GM18907 (cell line): ENCODE data around the gene RHOD.

Source experiments
- ATAC-seq: cut with Tn5 transposase; IDR thresholded peaks from one replicate; pipeline ENCODE4 v1.9.1; 2021; ENCODE audit warnings: mild to moderate bottlenecking, moderate library complexity; ENCODE audit not compliant: unreplicated experiment

The RHOD gene, protein sequence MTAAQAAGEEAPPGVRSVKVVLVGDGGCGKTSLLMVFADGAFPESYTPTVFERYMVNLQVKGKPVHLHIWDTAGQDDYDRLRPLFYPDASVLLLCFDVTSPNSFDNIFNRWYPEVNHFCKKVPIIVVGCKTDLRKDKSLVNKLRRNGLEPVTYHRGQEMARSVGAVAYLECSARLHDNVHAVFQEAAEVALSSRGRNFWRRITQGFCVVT

DNA sequence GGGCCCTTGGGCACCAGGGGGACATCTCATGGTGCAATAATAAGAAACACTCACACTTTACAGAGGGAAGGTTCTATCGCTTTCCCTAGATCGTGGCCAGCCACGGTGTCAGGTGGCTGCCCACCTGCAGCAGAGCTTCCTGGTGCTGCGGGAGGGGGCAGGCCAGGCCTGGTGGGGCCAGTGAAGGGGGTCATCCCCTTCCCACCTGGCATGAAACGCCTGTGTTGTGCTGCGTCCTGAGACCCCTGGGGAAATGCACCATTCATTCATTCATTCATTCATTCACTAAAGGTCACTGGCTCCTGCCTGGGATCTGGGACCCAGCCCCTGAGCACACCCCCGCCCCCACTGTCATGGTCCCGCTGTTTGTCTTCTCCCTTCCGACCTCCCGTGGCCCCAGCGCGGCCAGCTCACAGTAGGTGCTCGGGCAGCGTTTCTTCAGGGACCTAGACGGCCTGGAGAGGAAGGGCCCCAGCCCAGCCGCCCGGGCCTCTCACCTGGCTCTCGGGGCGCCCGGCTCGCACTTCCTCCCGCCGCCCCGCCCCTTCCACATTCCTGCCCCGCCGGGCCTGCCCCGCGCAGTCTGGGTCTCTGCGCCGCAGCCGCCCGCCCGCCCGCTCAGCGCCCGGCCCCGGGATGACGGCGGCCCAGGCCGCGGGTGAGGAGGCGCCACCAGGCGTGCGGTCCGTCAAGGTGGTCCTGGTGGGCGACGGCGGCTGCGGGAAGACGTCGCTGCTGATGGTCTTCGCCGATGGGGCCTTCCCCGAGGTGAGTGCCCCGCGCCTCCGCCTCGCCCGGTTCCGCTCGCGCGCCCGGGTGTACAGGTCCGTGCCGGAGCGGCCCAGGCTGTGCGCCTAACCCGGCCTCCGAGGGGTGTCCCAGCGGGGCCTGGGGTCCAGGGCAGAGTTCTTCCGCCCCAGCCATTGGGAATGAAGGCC lies at the start of gene RHOD:
RHOD (plus strand) TSS at position 581 of the 938 bp plus-strand sequence; CDS start at position 637, 56 bp downstream.
- ATAC-seq = no peak

DNA sequence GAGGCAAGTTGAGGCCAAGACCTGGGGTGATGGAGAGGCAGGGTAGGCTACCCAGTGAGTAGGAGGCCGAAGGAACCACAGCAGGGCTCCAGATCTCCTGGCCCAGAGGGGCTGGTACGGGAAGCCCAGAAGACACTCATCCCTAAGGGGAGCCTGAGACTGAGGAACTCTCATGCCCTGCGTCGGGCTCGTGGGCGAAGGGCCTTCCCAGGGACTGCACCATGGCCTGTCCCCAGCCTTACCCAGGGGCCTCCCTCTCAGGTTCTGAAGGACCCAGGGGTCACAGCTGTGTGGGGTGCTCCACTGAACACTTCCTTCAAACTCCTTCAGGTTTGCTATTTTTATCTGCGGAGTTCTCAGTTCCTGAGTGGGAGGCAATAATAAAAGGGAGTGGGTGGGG lies 49.5 kb upstream of the RHOD start:
- no peak for ATAC-seq

DNA sequence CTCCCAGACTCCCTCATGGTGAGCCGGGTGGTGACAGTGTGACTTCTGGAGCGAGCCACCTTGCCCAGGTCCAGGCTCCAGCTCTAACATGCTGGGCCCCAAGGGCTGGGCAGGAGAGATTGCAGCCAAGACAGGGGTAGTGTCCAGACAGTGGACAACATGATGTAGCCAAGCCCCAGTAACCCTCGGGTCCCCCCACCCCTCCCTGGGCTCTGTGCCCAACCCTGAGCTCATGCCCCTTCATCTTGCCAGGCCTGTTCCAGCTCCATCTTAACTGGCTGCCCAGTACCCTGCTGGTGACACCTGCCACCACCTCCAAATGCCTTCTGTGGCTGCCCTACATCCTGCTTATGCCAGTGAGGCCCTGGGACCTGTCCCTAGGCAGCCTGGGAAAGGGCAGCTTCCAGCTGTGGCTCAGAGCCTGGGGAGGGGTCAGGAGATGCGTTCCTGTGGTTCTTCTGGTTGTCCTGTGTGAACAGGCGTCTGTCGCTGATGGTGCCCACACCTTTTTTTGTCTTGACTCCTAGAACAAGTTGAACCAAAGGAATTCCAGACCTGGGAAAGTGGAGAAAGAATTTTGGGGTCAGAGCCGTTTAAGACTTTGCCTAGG lies 46.2 kb upstream of the RHOD start:
- ATAC-seq = no peak

DNA sequence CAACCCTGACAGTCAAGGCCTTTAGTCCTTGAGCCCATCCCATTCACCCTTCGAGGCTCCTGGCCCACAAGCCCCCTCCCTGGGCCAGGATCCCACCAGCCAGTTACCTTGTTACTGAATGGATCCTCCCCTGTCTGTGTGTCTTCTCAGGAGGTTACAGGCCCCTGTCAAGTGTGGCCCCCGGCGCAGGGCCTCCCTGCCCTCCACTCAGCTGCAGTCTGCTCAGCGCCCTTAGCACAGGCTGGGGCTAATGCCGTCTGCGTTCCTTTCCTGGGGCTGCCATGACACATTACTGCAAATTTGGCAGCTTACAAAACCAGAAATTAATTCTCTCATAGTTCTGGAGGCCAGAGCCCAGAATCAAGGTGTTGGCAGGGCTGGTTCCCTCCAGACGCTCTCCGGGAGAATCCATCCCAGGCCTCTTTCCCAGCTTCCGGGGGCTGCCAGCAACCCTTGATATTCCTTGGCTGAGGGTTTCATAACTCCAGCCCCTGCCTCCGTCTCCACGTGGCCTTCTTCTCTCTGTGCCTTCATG lies 43.1 kb upstream of the RHOD start:
- ATAC-seq = no peak

DNA sequence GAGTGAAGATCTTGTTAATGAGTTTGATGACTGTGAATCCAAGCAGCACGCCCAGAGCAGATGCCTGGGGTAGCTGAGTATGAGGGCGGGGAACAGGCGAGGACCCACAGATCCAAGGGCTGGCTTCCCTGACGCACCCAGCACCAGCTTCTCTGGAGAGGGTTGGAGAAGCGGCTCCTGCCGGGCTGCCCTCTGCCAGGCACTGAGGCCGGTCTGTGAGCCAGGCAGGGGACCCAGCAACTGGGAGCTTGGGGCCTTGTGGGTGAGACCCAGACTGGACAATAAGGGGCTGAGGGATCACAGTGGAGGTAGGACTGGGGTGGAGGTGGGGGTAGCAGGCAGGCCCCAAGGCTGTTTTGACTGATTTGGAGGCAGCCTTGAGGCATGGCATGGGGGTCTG lies 42.3 kb upstream of the RHOD start:
- ATAC-seq = no peak

- ATAC-seq = no peak
Observed at GRCh38 chr11:67015048-67015447, 41.6 kb upstream of the RHOD start.

DNA sequence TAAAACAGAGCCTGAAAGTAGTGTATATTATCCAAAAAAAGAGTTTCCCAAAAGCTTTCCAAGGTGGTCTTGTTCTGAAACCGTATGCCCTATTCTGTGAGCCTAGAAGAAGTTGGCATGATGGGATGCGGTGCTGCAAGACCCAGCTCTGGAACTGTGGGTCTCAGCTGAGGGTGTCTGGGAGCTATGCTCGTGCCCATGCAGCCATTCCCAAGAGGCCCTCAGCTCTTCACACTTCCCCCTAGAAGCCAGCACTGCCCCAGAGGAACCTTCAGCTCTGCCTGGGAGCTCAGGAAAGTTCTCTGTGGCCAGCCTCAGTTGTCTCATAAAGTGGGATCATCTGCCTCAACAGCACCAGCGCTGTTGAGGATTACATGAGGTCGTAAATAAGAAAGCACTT lies 40.1 kb upstream of the RHOD start:
- ATAC-seq = no peak

DNA sequence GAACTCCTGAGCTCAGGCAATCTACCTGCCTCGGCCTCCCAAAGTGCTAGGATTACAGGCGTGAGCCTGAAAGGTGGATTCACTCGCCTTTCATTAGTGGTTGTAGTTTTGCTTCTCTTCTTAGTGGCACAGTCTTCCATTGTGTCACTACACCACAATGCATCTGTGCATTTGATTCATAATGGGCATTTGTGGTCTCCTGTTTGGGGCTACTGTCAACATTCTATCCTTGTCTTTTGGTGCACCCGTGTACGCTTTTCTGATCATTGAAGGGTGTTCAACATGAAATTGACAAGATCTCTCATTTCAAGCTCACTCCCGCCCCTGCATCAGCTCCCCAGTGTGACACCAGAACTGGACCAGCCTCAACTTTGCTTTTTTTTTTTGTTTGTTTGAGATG lies 35.7 kb upstream of the RHOD start:
- ATAC-seq = no peak

DNA sequence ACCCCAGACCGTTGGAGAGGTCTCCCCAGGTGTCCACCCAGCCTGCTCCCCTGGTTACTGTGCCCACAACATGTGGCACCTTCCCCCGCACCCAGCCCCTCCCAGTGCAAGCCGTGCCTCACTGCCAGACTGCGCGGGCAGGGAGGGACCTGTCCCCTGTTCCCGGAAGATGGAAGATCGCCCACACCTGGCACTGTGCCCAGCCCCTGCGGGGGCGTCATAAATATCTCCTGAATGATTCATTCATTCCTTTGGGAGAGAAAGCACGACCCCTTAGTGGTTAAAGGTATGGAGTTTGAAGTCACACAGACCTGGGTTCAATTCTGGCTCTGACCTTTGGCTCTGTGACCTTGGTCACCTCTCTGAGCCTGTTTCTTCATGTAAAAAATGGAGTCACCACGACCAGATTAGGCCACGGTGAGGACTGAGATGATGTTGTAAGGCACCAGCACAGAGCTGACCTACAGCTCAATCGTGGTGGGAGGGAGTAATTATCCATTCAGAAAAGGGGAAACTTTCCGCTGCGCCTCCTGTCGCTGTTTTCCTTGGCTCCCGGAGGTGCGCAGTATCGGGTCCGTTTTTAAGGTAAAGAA lies 34.2 kb upstream of the RHOD start:
- no peak for ATAC-seq

DNA sequence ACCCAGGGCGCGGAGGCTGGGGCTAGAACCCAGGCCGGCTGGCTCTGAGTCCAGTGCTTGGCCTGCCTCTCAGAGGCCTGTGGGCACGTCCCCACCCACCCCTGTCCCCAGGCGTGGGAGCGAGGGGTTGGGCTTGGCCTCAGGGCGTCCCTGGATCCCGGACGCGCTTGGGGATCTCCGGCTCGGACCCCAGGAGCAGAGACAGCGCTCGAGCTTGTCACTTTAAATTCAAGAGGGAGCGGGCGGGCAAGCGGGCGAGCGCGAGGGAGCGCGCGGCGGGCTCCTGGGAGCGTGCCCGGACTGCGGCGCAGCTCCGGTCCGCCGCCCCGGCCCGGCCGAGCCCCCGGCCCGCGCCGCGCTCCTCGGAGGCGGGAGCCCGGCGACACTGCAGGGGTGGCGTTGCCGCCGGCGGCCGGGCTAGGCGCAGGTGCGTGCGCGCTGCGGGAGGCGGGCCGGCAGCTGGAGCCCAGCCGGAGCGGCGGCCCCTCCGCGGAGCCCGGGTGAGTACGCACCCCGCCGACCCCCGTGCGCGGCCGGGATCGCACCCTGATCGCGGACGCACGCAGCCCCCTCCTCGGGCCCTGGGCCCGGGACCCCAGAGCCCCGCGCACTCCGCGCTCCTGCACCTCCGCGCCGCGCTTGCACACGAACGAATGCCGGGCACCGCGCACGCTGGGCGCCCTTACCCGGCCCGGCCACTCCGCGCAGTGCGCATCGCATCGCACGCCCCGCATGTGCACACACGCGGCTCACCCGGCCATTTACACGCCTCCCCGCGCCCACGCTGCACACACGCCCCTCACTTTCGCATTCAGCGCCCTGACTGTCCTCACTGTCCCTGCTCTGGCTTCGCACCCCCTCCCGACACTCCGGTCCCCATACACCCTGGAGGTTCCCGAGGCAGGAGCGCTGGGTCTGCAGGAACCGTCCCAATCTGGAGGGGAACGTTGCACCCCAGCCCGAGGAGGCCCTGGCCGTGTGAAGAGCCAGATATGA lies 33.4 kb upstream of the RHOD start, which contains the start of gene SYT12:
SYT12 (plus strand) TSS at position 174 of the 996 bp plus-strand sequence. CDS start 7,011 bp downstream, outside the sequence.
- no peak for ATAC-seq

DNA sequence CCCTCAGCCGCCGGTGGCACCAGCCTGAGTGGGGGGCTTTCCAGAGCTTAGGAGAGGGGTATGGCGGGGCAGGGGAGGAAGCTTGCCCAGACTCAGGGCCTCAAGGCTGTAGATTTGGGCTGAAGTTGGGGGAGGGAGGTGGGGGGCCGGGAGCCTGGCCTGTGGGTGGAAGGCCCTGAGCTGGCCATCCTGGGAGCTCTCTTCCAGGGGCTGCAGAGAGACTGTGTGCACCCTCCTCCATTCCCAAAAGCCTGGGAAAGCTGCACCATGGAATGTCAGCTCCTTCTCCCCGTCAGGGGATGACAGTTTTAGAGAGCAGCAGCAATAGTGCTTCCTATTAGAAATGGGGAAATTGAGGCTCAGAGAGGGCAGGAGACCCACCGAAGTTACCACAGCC lies 32.7 kb upstream of the RHOD start:
- no peak for ATAC-seq

DNA sequence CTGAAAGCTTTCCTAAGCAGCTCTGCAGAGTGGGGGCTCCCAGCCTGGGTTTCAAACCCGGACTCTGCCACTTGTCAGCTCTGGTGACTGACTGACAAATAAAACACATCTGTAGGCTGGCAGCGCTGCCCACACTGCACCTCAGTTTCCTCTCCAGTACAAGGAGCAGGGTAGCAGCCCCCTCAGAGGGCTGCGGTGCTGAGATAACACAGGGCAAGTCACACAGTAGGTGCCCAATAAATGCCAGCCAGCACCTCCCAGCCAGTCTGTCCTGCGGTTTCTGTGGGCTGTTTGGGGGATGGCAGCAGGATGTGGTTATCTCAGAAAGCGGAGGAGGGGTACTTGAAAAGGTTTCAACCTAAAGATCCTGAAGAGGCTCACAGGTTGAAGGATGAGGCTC lies 32.2 kb upstream of the RHOD start:
- no peak for ATAC-seq

- no peak for ATAC-seq
Observed at GRCh38 chr11:67024966-67025365, 31.7 kb upstream of the RHOD start.

DNA sequence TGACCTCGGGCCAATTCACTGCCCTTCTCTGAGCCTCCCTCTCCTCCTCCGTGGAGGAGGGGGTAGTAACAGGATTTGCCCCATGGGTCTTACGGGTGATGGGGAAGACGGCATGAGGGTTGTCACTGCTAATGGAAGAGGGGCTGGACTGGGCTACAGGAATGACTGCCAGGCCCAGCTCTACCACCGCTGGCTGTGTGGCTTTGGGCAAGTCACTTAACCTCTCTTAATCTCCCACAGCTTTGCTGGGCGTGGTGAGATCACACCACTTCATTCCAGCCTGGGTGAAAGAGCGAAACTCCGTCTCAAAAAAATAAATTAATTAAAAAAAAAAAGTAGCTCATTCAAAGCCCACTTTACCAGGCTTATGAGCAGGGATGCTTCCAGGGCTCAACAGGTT lies 30.9 kb upstream of the RHOD start:
- ATAC-seq = no peak

DNA sequence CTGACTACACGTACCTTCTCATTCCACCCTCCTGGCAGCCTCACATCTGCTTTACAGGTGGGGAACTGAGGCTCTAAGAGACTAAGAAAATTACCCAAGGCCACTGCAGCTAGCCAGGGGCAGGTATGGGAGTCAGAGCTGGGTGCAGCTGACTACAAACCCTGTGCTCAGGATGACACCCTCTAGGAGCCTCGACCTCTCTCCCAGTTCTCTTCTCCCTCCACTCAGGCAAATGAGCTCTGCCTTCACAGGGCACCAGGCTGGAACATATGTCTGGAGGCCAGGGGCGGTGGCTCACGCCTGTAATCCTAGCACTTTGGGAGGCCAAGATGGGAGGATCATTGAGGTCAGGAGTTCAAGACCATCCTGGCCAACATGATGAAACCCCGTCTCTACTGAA lies 29.7 kb upstream of the RHOD start:
- no peak for ATAC-seq

DNA sequence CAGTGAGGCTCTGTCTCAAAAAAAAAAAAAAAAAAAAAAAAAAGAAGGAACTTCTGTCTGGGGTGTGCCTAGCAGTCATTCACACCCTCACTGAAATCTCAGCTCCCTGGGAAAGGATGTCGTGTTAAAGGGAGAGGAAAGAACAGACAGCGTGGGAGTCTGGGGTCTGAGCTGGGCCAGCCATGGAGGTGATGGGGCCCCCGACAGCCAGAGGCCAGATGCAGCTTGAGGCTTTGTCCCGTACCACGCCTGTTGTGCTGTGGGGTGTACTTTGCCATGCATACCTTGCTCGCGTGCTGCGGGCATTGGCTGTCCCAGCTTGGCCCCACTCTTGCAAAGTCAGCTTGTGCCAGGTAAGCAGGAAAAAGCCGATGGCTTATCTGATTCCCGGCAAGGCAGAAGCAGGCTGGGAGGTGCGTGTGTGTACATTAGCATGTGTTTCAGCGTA lies 29.1 kb upstream of the RHOD start:
- ATAC-seq = no peak

DNA sequence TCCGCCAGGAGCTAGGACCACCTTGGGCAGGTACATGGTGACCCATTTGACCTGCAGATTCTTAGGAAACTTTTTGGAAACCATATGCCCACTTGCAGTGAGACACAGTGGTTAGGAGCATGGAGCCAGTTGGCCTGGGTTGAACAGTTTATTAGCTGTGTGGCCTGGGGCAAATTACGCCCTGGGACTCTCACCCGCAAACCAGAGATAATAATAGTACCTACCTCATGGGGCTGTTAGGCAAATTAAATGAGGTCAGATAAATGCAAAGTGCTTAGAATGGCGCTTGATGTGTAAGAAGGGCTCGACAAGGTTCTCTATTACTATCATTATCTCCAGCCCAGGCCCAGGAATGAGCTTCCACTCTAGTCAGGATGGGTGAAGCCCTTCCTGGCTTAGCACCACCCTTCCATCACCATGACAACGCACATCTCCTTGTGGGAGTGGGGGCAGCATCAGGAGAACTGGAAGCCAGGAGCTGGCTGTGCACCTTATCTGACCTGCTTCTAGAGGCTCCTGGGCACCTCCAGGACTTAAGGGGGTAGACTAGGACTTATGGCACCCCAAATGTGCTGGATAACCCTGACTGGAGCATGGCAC lies 28.6 kb upstream of the RHOD start:
- peak; percentile 54 for ATAC-seq

DNA sequence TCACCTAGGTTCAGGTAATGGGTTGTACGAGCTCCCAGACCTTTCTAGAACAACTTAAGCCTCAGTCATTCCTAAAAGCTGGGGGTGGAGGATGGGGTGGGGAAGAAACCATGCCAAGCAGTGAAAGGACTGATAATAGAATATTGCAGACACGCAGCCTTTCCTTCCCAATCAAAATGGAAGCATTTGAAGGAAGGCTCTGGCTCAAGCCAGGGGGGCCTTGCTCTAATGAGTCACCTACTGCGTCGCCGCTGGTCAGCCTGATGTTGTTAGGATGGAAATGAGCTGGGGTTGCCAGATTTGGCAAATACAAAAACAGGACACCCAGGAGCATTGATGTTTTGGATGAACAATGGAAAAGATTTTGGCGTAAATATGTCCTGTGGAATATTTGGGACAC lies 27.5 kb upstream of the RHOD start:
- ATAC-seq = no peak

DNA sequence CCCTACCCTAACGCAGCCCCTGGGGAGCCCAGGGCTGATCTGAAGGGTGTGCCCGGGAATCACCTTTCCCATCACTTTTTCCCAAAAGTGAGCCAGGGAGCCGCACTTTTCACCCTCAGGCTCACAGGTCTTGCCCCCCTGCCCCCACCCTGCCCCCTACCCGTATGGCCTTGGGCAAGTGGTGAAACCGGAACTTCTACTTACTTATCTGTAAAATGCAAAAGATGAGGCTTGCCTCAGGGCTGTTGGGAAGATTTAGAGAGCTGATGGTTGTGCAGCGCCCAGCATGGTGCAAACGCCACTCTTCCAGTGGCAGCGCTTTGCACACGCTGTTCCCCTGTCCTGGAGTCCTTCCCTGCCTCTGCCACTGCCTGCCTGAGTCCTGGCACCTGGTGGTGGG lies 25.7 kb upstream of the RHOD start:
- no peak for ATAC-seq
